CD4-positive, CD25-positive, alpha-beta regulatory T cell (primary cell): ENCODE results near the gene WDR93. TPM values are rescaled to one million over a fixed set of nuclear protein-coding genes. Genes with fewer than 3 reads are reported as not detected.

Experiments
- ATAC-seq, 2 donors: fragments of 150-1000 bp; cut with Tn5 transposase; one replicate each; pipeline ENCODE4 v1.10.0; 2021; ENCODE audit warnings: low read depth in 2 of 2, moderate number of reproducible peaks in 2 of 2, moderate library complexity in 1 of 2
- DNase-seq, 3 donors: peaks; one replicate each; pipeline versions ENCODE4 v3.0.0 to v3.0.0-alpha.2; 2012 to 2022; ENCODE audit warnings: mixed read lengths in 1 of 3
- H3K27ac ChIP-seq: one replicate; pipeline ENCODE4 v1.7.0; 2013; ENCODE audit warnings: mild to moderate bottlenecking, low read length; ENCODE audit not compliant: insufficient read depth, poor library complexity, severe bottlenecking
- H3K27me3 ChIP-seq: one replicate; pipeline ENCODE4 v1.7.0; 2013; ENCODE audit warnings: low read length; ENCODE audit not compliant: control insufficient read depth, insufficient read depth
- H3K36me3 ChIP-seq: one replicate; pipeline ENCODE4 v1.7.0; 2013; ENCODE audit warnings: mild to moderate bottlenecking, low read length, moderate library complexity; ENCODE audit not compliant: control insufficient read depth, insufficient read depth
- H3K4me1 ChIP-seq: 2 replicates; pipeline ENCODE4 v1.7.0; 2013; ENCODE audit warnings: mild to moderate bottlenecking, low read length; ENCODE audit not compliant: insufficient read depth, control insufficient read depth, poor library complexity, severe bottlenecking
- H3K4me3 ChIP-seq: one replicate; pipeline ENCODE4 v1.7.0; 2013; ENCODE audit warnings: low read depth, mild to moderate bottlenecking, low read length, moderate library complexity
- H3K9me3 ChIP-seq, 2 experiments: 1 replicate in 1 of 2; 2 replicates in 1 of 2; pipeline ENCODE4 v1.7.0; 2013; ENCODE audit warnings: low read length in 2 of 2, mild to moderate bottlenecking in 1 of 2, moderate library complexity in 1 of 2; ENCODE audit not compliant: control insufficient read depth in 2 of 2
- H3K27ac Mint-ChIP-seq, 3 donors: one replicate each; pipeline ENCODE4 v1.8.0; 2020 to 2022; ENCODE audit warnings: mild to moderate bottlenecking in 3 of 3, mixed read lengths in 3 of 3, moderate library complexity in 2 of 3
- H3K27me3 Mint-ChIP-seq: one replicate; pipeline ENCODE4 v1.8.0; 2022; ENCODE audit warnings: mild to moderate bottlenecking, mixed read lengths
- H3K36me3 Mint-ChIP-seq: one replicate; pipeline ENCODE4 v1.8.0; 2020; ENCODE audit warnings: mixed read lengths
- H3K4me1 Mint-ChIP-seq, 4 donors: one replicate each; pipeline ENCODE4 v1.8.0; 2020 to 2022; ENCODE audit warnings: mixed read lengths in 4 of 4, mild to moderate bottlenecking in 1 of 4
- H3K4me3 Mint-ChIP-seq, 4 donors: one replicate each; pipeline ENCODE4 v1.8.0; 2020 to 2022; ENCODE audit warnings: mild to moderate bottlenecking in 4 of 4, mixed read lengths in 4 of 4, moderate library complexity in 3 of 4
- H3K9me3 Mint-ChIP-seq, 7 donors: one replicate each; pipeline ENCODE4 v1.8.0; 2020 to 2022; ENCODE audit warnings: mixed read lengths in 7 of 7, mild to moderate bottlenecking in 3 of 7, moderate library complexity in 2 of 7
- polyA plus RNA-seq, 4 donors: library from polyadenylated mRNA; unstranded; fragments of 300-500 nt; fragmentation: Illumina TruSeq; gene quantifications; one replicate each; pipeline ENCODE4 v1.2.3, GENCODE V29; 2021
- total RNA-seq: library from RNA; stranded (reverse); gene quantifications from one replicate; pipeline ENCODE4 v1.2.3, GENCODE V29; 2022

The WDR93 gene
- total and polyA plus RNA-seq, 5 donors from 2014 or later, result not detected

DNA sequence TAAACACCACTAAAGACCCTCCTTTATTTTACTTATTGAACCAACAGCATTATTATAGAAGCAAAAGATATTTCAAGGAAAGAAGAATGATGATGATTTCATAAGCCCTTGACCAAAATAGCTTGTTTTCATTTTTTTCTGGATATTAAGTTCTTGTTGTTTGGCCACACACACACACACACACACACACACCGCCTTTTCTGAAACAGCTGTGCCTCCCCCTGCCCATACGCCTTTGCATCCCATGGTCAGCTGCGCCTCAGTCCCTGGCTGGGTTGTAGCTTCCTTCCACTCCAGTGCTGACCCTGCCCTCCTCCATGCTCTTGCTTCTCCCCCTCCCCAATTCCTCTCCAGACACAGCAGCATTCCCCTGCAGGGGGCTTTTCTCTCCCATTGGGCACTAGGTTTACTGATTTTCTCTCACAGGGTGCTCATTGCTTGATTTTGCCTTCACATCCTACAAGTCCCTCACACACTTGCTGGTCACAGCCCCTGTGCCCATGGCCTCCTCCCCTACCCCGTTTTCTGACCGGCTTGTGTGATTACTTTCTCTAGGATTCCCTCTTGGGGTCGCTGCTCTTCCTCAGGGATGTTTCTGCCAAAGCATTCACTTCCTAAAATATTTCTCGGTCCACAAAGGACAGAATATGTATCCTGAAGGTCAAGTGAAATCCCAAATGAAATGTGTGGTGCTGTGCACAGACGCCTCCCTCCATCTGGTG is 42.0 kb downstream of the WDR93 start:
- Histone ChIP-seq H3K27me3 (peaks cover 3% of the 10 kb centered on the region), H3K27ac (no peak overlapping the region), H3K9me3 (no peaks in the 10 kb centered on the region), H3K4me3 (no peak overlapping the region), H3K4me1 (no peaks in the 10 kb centered on the region), H3K36me3 (no peaks in the 10 kb centered on the region)
- ATAC-seq (no peak), DNase-seq (no peak)
- H3K27ac Mint-ChIP-seq, result peak overlapping the region in 1 of 3 donors; percentile 11
- H3K4me1 Mint-ChIP-seq, result no peaks in the 10 kb centered on the region
- peaks cover 3% of the 10 kb centered on the region for H3K36me3 Mint-ChIP-seq
- H3K9me3 Mint-ChIP-seq, result no peaks in the 10 kb centered on the region
- H3K27me3 Mint-ChIP-seq, result peaks cover 13% of the 10 kb centered on the region
- H3K4me3 Mint-ChIP-seq, result no peak overlapping the region

DNA sequence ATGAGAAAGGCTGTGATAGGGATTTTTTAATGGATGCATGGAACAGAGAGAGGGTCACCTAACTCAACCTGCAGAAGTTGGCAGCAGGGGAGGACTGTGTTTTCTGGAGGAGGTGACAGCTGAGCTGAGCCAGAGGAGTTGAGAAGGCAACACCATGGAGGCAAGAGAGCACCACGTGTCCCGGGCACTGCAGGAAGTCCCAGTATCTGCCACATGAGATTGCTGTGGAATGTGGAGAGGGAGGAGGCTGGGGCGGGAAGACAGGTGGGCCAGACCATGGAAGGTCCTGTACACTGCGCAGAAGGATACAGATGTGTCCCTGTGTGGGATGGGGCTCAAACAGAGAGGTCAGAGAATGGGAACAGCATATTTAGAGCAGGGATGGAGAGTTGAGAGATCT is 45.2 kb downstream of the WDR93 start:
- no peak overlapping the region for H3K27ac ChIP-seq
- ATAC-seq (no peak), DNase-seq (no peak)
- H3K36me3 ChIP-seq, result no peaks in the 10 kb centered on the region
- peaks cover 17% of the 10 kb centered on the region for H3K27me3 Mint-ChIP-seq
- H3K4me3 Mint-ChIP-seq, result no peak overlapping the region
- H3K4me1 ChIP-seq, result no peaks in the 10 kb centered on the region
- no peak overlapping the region for H3K4me3 ChIP-seq
- peaks cover 0 to 3% (median 0%) of the 10 kb centered on the region in 4 donors for H3K4me1 Mint-ChIP-seq
- no peaks in the 10 kb centered on the region for H3K27me3 ChIP-seq
- peaks cover 3% of the 10 kb centered on the region for H3K36me3 Mint-ChIP-seq
- H3K9me3 ChIP-seq, result no peaks in the 10 kb centered on the region
- peak overlapping the region in 1 of 3 donors; percentile 50 for H3K27ac Mint-ChIP-seq
- H3K9me3 Mint-ChIP-seq, result peaks cover 0 to 1% (median 0%) of the 10 kb centered on the region in 7 donors

DNA sequence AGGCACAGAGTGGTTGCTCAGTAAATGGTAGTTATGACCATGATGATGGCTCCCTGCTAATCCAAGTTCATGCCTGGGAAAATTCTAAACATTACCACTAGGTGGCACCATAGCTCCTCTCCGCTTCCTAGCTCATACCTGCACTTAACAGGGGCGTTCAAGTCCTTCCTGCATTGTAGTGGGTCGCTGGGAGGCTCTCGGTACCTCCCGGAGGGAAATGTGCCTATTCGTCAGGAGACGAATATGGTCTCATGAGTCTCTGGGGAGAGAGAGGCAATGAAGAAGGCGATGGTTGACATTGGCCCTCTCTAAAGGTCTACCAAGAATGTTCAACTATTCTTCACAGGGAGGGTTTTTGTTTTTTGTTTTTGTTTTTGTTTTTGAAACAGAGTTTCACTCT is 49.5 kb downstream of the WDR93 start:
- Histone ChIP-seq H3K27ac (no peak overlapping the region), H3K36me3 (no peaks in the 10 kb centered on the region), H3K4me3 (no peak overlapping the region), H3K9me3 (no peaks in the 10 kb centered on the region), H3K4me1 (no peaks in the 10 kb centered on the region), H3K27me3 (no peaks in the 10 kb centered on the region)
- H3K4me3 Mint-ChIP-seq, result peak overlapping the region in 1 of 4 donors; percentile 3
- DNase-seq (peak; percentile 36 to 76 (median 67)), ATAC-seq (peak; percentile 75)
- H3K4me1 Mint-ChIP-seq, result peaks cover 0 to 3% (median 0%) of the 10 kb centered on the region in 4 donors
- peaks cover 3% of the 10 kb centered on the region for H3K36me3 Mint-ChIP-seq
- H3K9me3 Mint-ChIP-seq, result peaks cover 0 to 1% (median 0%) of the 10 kb centered on the region in 7 donors
- no peak overlapping the region for H3K27ac Mint-ChIP-seq
- H3K27me3 Mint-ChIP-seq, result peaks cover 8% of the 10 kb centered on the region

DNA sequence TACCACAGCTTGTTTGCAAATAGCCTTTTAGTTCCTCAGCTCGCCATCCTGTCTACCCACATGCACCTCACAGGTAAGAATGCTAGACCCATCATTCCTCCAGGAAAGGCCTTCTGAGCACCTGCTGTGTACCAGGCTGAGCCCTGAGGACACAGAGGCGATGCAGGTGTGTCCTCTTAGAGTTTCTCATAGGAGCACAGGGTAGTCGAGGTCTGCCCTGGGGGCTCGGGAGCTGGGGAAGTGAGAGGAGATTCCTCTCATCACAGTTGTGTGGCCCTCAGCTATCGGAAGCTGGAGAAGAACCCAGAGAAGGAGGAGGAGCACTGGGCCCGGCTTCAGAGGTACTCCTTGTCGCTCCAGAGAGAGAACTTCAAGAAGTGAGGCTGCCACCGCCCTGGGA is 52.4 kb downstream of the WDR93 start:
- DNase-seq, result no peak
- Mint-ChIP-seq H3K27me3 (peaks cover 4% of the 10 kb centered on the region), H3K36me3 (no peaks in the 10 kb centered on the region), H3K4me3 (no peak overlapping the region), H3K4me1 (peaks cover 0 to 3% (median 0%) of the 10 kb centered on the region in 4 donors), H3K27ac (no peak overlapping the region), H3K9me3 (peaks cover 0 to 3% (median 0%) of the 10 kb centered on the region in 7 donors)
- H3K27me3 ChIP-seq, result no peaks in the 10 kb centered on the region
- no peaks in the 10 kb centered on the region for H3K36me3 ChIP-seq
- H3K4me3 ChIP-seq, result no peak overlapping the region
- H3K9me3 ChIP-seq, result no peaks in the 10 kb centered on the region
- ATAC-seq, result no peak
- H3K4me1 ChIP-seq, result no peaks in the 10 kb centered on the region
- H3K27ac ChIP-seq, result no peak overlapping the region

DNA sequence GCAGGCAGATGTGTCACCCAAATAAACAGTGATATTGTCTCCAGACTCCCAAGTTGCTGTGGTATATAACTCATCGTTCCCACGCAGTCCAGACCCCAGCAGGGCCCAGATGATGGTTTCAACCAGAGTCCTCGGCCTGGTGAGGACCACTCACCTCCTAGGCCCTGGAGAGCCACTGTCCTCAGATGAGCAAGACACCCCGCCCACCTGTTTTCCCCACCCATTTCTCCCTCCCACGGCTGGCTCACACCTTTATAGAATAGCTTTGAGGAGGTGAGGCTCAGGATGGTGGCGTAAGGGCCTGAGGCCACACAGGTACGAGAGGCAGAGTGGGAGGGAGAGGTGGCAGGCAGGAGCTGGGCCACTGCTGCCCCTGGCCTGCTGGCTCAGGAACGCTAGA is 53.0 kb downstream of the WDR93 start:
- peaks cover 0 to 4% (median 0%) of the 10 kb centered on the region in 7 donors for H3K9me3 Mint-ChIP-seq

DNA sequence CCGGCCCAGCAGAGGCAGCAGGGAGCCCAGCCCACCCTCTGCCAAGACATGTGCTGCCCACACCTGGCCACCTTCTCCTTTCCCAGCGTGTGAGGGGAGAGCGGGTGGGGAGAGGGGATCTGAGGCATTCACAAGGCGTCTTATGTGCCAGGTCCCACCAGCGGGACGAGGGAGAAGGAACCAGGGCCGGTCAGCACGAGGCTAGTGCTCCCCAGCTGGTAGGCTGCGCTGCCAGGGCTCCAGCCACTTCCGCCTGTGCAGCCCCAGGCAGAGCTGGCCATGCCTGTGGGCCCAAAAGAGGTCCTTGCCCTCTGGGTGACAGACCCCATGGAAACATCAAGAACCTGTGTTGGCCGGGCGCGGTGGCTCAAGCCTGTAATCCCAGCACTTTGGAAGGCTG is 54.5 kb downstream of the WDR93 start:
- Histone ChIP-seq H3K27ac (no peak overlapping the region), H3K4me3 (no peak overlapping the region), H3K36me3 (no peaks in the 10 kb centered on the region), H3K9me3 (no peaks in the 10 kb centered on the region), H3K4me1 (peaks cover 3% of the 10 kb centered on the region), H3K27me3 (no peaks in the 10 kb centered on the region)
- peaks cover 0 to 3% (median 0%) of the 10 kb centered on the region in 7 donors for H3K9me3 Mint-ChIP-seq
- no peaks in the 10 kb centered on the region for H3K36me3 Mint-ChIP-seq
- DNase-seq, result no peak
- peak overlapping the region in 1 of 4 donors; percentile 29 for H3K4me3 Mint-ChIP-seq
- no peak for ATAC-seq
- peaks cover 19% of the 10 kb centered on the region for H3K27me3 Mint-ChIP-seq
- no peak overlapping the region for H3K27ac Mint-ChIP-seq
- peaks cover 0 to 12% (median 4%) of the 10 kb centered on the region in 4 donors for H3K4me1 Mint-ChIP-seq

More for the DNA sequence above, 53.0 kb downstream of the WDR93 start:
- H3K4me1 ChIP-seq, result no peaks in the 10 kb centered on the region
- H3K9me3 ChIP-seq, result no peaks in the 10 kb centered on the region
- no peak overlapping the region for H3K27ac ChIP-seq
- no peak overlapping the region for H3K4me3 ChIP-seq
- Mint-ChIP-seq H3K4me3 (no peak overlapping the region), H3K4me1 (peaks cover 0 to 3% (median 2%) of the 10 kb centered on the region in 4 donors), H3K27me3 (peaks cover 8% of the 10 kb centered on the region), H3K36me3 (no peaks in the 10 kb centered on the region), H3K27ac (no peak overlapping the region)
- no peak for ATAC-seq
- no peaks in the 10 kb centered on the region for H3K36me3 ChIP-seq
- no peak for DNase-seq
- H3K27me3 ChIP-seq, result no peaks in the 10 kb centered on the region

DNA sequence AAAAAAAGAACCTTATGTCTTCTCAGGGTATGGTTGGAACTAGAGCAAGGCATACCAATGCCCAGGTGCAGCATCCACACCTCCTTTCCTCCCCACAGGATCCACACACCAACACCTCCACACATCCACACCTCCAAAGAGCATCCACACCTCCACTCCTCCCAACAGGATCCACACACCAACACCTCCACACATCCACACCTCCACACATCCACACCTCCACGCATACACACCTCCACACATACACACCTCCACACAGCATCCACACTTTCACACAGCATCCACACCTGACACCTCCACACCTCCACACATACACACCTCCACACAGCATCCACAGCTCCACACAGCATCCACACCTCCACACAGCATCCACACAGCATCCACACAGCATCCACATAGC is 55.2 kb downstream of the WDR93 start:
- H3K27ac ChIP-seq, result no peak overlapping the region
- no peaks in the 10 kb centered on the region for H3K9me3 ChIP-seq
- Mint-ChIP-seq H3K4me1 (peaks cover 0 to 12% (median 3%) of the 10 kb centered on the region in 4 donors), H3K9me3 (peaks cover 0 to 3% (median 0%) of the 10 kb centered on the region in 7 donors), H3K4me3 (no peak overlapping the region), H3K36me3 (no peaks in the 10 kb centered on the region), H3K27me3 (peaks cover 19% of the 10 kb centered on the region), H3K27ac (no peak overlapping the region)
- no peaks in the 10 kb centered on the region for H3K27me3 ChIP-seq
- no peak overlapping the region for H3K4me3 ChIP-seq
- ATAC-seq (no peak), DNase-seq (no peak)
- no peaks in the 10 kb centered on the region for H3K36me3 ChIP-seq
- peaks cover 6% of the 10 kb centered on the region for H3K4me1 ChIP-seq

DNA sequence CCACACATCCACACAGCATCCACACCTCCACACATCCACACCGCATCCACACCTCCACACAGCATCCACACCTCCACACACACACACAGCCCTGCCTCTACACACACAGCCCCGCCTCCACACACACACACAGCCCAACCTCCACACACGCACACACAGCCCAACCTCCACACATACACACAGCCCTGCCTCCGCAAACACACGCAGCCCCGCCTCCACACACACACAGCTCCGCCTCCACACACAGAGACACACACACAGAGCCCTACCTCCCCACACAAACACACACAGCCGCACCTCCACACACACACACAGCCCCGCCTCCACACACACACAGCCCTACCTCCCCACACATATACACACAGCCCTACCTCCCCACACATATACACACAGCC is 55.8 kb downstream of the WDR93 start:
- H3K27ac Mint-ChIP-seq, result no peak overlapping the region
- Histone ChIP-seq H3K27ac (no peak overlapping the region), H3K4me1 (peaks cover 10% of the 10 kb centered on the region), H3K4me3 (no peak overlapping the region), H3K27me3 (no peaks in the 10 kb centered on the region), H3K9me3 (no peaks in the 10 kb centered on the region), H3K36me3 (no peaks in the 10 kb centered on the region)
- no peak for DNase-seq
- peaks cover 0 to 12% (median 3%) of the 10 kb centered on the region in 4 donors for H3K4me1 Mint-ChIP-seq
- H3K27me3 Mint-ChIP-seq, result peaks cover 19% of the 10 kb centered on the region
- H3K9me3 Mint-ChIP-seq, result peaks cover 0 to 3% (median 0%) of the 10 kb centered on the region in 7 donors
- H3K36me3 Mint-ChIP-seq, result no peaks in the 10 kb centered on the region
- H3K4me3 Mint-ChIP-seq, result no peak overlapping the region
- no peak for ATAC-seq
